ENCODE data around the gene LRRK1.

LRRK1 gene

DNA sequence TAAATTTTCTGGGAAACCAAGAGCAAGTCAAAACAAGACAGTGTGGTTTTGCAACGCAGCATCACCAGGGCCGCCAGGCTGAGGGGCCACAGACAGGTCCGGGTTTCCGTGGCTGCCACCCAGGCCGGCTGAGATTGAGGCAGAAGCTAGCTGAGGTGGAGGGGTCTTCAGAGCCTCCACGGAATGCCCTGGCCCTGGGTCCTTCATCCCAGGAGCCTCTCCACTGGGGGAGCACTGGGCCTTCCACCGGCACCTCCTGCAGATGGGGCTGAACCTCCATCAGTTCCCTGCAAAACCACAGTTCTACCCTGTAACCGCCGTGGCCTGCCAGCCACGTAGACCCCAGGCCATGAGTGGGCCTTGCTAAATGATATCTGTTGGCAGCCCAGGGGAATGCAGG, 180.0 kb downstream of the LRRK1 start:
- H3K4me3 ChIP-seq (ENCODE audit: low read depth, low read length): no peak overlapping the region
- TF ChIP-seq, protein P1, sequence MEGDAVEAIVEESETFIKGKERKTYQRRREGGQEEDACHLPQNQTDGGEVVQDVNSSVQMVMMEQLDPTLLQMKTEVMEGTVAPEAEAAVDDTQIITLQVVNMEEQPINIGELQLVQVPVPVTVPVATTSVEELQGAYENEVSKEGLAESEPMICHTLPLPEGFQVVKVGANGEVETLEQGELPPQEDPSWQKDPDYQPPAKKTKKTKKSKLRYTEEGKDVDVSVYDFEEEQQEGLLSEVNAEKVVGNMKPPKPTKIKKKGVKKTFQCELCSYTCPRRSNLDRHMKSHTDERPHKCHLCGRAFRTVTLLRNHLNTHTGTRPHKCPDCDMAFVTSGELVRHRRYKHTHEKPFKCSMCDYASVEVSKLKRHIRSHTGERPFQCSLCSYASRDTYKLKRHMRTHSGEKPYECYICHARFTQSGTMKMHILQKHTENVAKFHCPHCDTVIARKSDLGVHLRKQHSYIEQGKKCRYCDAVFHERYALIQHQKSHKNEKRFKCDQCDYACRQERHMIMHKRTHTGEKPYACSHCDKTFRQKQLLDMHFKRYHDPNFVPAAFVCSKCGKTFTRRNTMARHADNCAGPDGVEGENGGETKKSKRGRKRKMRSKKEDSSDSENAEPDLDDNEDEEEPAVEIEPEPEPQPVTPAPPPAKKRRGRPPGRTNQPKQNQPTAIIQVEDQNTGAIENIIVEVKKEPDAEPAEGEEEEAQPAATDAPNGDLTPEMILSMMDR (IDR thresholded peaks at IDR 0.05; ENCODE audit: insufficient read depth, low read length, missing control alignments): no peak
- ChIA-PET POLR2A (no interaction called here), CTCF (no interaction called here)
- DNase-seq (ENCODE audit: low read depth, low spot score): no peak

GRCh38 chr15:101100118-101100517, 181.0 kb downstream of the LRRK1 start:
- POLR2A ChIA-PET: no interaction called here
- no peak overlapping the region for H3K4me3 ChIP-seq (ENCODE audit: low read depth, low read length)
- CTCF ChIA-PET: interaction anchor here (1.3 to 1.8 kb wide), 2 partner anchors 158 to 161 kb away, joined by 5 read pairs; no protein-coding TSS in a partner anchor
- no peak for DNase-seq (ENCODE audit: low read depth, low spot score)
- TF ChIP-seq, protein P1 (IDR thresholded peaks at IDR 0.05; ENCODE audit: insufficient read depth, low read length, missing control alignments): no peak

GRCh38 chr15:101100593-101101442, 181.7 kb downstream of the LRRK1 start:
- TF ChIP-seq, protein P1 (IDR thresholded peaks at IDR 0.05; ENCODE audit: insufficient read depth, low read length, missing control alignments): no peak
- DNase-seq (ENCODE audit: low read depth, low spot score): no peak
- POLR2A ChIA-PET: no interaction called here
- no peak overlapping the region for H3K4me3 ChIP-seq (ENCODE audit: low read depth, low read length)
- CTCF ChIA-PET: interaction anchor here (0.8 to 1.8 kb wide), 6 partner anchors 9 to 160 kb away, joined by 3 to 5 read pairs (median 4); no protein-coding TSS in a partner anchor

GRCh38 chr15:101101676-101102075, 182.5 kb downstream of the LRRK1 start:
- DNase-seq (ENCODE audit: low read depth, low spot score): no peak
- POLR2A ChIA-PET: no interaction called here
- TF ChIP-seq, protein P1 (IDR thresholded peaks at IDR 0.05; ENCODE audit: insufficient read depth, low read length, missing control alignments): no peak
- H3K4me3 ChIP-seq (ENCODE audit: low read depth, low read length): no peak overlapping the region
- CTCF ChIA-PET: interaction anchor here (0.8 to 1.8 kb wide), 7 partner anchors 9 to 159 kb away, joined by 3 to 6 read pairs (median 4); no protein-coding TSS in a partner anchor

DNA sequence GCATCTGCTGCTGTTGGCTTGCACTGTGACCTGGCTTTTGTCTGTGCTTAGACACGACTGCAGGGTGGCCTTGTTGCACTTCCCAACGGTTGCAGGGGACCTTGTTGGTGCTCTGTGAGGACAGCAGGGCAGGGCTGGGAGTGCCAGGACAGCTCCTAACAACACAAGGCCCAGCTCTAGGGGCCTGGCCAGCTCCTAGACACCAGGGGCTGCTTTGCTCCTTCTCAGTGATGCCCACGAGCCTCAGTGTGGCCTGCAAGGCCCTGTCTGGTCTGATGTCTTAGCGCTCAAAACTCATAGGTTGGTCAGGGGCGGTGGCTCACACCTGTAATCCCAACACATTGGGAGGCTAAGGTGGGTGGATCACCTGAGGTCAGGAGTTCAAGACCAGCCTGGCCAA, 183.6 kb downstream of the LRRK1 start:
- POLR2A ChIA-PET: no interaction called here
- no peak overlapping the region for H3K4me3 ChIP-seq (ENCODE audit: low read depth, low read length)
- TF ChIP-seq, protein P1 (IDR thresholded peaks at IDR 0.05; ENCODE audit: insufficient read depth, low read length, missing control alignments): no peak
- CTCF ChIA-PET: interaction anchor here (1.4 kb wide), 1 partner anchor 14 kb away, joined by 6 read pairs; no protein-coding TSS in a partner anchor
- no peak for DNase-seq (ENCODE audit: low read depth, low spot score)

DNA sequence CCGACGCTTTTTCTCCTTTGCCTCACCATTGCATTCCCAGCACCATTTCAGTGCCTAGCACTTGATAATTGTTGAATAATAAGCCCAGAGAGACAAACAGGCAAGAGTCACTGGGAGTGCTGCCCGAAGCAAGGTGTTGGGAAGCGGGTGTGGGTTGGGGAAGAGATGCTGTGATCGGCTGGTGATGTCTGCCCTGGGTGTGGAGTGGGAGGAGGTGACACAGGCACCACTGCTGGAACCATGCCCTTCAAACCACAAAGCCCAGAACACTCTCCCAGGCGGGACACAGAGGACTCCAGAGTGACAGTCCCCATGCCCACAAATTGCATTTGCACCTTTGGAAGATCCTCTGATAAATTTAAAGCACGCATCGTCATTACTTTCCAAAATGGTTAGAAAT, 184.4 kb downstream of the LRRK1 start:
- no peak for DNase-seq (ENCODE audit: low read depth, low spot score)
- no peak overlapping the region for H3K4me3 ChIP-seq (ENCODE audit: low read depth, low read length)
- ChIA-PET POLR2A (no interaction called here), CTCF (interaction anchor here (0.7 to 2.5 kb wide), 5 partner anchors 9 to 88 kb away, joined by 3 to 9 read pairs (median 3); no protein-coding TSS in a partner anchor)
- TF ChIP-seq, protein P1 (IDR thresholded peaks at IDR 0.05; ENCODE audit: insufficient read depth, low read length, missing control alignments): no peak

All from AG04449 (cell line).